NK-92 treated with Interleukin-12 subunit alpha and Interleukin-12 subunit beta, amount 100 ng/mL, for 24 hours (cell line): ENCODE results near the gene NBPF14.
"Not testable (repeated sequence)": the region's sequence is repeated elsewhere in the genome, so short reads cannot be mapped to it uniquely, and the experiment has no call there.

Experiments used
- DNase-seq: peaks from one replicate; lab custom pipeline; 2025; lab: John Stamatoyannopoulos, UW

The NBPF14 gene

GRCh38 chr1:148595911-148596310, at the start of gene NBPF14:
Gene NBPF14 (minus strand): TSS chr1:148596011. CDS start chr1:148595717, 294 bp downstream.
- not testable (repeated sequence) for DNase-seq

DNA sequence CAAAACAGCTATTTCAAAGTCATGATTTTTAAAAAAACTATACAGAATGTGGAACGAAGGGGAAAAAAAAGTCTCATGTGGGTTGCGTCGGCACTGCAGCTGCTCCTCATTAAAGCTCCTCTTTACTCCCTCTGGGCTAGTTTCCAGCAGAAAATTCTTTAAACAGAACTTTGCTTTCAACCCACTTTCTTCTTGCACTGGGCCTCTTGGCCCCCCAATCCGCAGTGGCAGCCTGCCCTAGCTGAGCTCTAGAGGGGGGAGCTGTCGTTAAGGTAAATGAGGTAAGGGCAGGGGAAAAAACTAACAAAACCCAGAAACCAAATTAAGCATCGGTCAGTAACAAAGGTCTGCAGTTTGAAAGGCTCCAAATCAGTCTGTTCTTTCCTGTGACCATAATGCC, 29.6 kb upstream of the NBPF14 start:
- DNase-seq: not testable (repeated sequence)

- not testable (repeated sequence) for DNase-seq
Observed at GRCh38 chr1:148618216-148618615, 22.4 kb upstream of the NBPF14 start.

GRCh38 chr1:148605266-148605665, 9.5 kb upstream of the NBPF14 start:
- not testable (repeated sequence) for DNase-seq

GRCh38 chr1:148595360-148595759, 451 bp downstream of the NBPF14 start:
- DNase-seq: not testable (repeated sequence)

DNA sequence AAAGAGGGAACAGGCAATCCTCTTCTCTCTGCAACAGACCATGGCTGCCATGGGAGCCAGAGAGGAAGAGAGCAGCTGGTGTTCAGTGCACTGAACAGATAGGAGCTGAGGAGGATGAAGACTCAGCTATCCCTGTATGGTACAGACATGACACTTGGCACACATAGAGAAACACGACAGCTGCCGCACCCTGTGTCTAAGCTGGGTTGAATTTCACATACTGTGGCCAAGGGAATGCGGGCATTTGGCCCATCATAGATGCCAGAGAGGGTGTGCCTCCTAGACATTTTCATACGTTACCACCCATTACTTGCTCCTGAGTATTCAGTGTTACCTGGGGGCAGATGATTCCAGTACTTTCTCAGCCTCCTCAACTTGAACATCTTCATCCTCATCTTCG, 4.7 kb downstream of the NBPF14 start:
- DNase-seq: not testable (repeated sequence)

DNA sequence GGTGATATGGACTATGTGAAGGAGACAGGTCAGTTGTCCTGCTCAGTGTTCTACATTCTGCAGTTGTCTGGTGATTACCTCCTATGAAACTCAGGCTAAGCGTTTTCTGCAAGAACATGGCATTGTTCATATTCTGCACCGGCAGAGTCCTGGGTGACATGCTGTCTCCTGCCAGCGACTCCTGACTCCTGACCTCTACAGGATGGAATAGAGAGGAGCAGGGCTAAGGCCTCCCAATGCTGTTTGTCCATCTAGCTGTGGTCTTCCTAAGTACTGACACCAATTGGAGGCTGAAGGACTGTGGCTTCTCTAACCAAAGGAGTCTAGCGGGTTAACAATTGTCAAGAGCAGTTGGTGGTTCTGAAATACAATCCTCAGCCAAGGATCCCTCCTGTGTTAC, 63.7 kb downstream of the NBPF14 start:
- not testable (repeated sequence) for DNase-seq

DNA sequence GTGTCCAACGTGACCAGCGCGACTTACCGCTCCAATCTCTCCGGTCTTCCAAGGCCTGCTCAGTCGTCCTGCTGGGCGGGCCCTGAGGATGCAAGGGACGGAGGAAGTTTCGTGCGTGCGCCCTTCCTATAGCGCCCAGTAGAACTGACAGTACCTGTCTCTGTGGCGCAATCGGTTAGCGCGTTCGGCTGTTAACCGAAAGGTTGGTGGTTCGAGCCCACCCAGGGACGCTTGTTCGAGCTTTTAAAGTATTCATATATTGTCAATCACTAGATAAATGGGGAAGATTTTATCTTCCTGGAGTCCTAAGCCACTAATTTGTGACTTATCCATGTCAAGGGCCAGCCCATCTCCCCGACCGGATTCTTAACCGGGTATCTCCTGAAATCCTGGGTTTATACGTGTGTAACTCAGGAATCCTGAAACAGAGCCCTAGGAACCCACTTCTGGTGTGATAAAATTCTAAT, 66.7 kb downstream of the NBPF14 start:
- not testable (repeated sequence) for DNase-seq

DNA sequence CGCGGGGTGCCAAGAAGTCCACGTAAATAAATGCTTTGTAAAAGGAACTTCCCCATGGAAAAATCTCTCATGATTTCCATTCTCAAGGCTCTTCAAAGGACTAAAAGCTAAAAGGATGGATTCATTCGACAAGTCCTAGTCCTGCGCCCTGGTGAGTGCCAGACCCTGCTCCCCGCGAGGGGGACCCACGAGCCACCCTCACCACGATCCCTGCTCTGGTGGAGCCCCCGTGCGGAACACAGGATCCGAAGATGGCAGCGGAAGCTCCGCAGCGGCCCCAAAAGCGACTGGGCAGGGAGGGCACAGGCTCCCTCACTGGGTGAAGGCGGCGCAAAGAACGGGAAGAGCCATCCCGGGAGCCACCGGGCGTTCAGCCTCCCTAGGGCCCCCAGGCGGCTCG, 67.2 kb downstream of the NBPF14 start:
- DNase-seq: not testable (repeated sequence)

GRCh38 chr1:148526587-148526986, 69.2 kb downstream of the NBPF14 start:
- DNase-seq: not testable (repeated sequence)

GRCh38 chr1:148523205-148524144, 72.3 kb downstream of the NBPF14 start:
- not testable (repeated sequence) for DNase-seq

DNA sequence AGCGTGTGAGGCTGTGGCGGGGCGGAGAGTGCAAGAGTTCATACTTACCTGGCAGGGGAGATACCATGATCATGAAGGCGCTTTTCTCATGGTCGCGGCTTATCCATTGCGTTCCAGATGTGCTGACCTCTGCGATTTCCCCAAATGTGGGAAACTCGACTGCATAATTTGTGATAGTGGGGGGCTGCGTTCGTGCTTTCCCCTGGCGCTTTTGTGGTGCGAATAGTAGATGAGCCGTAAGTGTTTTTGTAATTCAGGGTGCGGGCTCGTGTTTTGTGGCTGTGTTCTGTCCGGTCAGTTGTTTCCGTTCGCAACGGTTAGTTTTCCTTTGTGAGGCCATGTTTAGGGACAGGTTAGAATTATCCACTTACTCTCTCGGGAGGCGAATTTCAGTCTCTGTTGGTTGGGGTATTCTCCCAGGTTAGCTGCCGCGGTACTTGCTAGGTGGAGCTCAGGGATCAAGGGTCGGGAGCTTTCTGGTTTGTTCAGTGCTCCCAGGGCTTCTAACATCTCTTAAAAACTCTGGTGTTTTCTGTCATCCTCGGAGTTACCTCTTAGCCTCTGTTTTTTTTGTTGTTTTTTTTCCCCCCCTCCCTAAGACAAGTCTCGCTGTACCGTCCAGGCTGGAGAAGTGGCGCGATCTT, 73.1 kb downstream of the NBPF14 start:
- peak; percentile 86 for DNase-seq

- DNase-seq: peak; percentile 83
Observed at GRCh38 chr1:148522072-148522471, 73.7 kb downstream of the NBPF14 start.

GRCh38 chr1:148514310-148514709, 81.5 kb downstream of the NBPF14 start:
- not testable (repeated sequence) for DNase-seq

- DNase-seq: not testable (repeated sequence)
Observed at GRCh38 chr1:148512571-148513184, 83.1 kb downstream of the NBPF14 start.

GRCh38 chr1:148493933-148494332, 101.9 kb downstream of the NBPF14 start:
- DNase-seq: not testable (repeated sequence)

- not testable (repeated sequence) for DNase-seq
Observed at GRCh38 chr1:148483029-148483428, 112.8 kb downstream of the NBPF14 start, which contains the start of gene PPIAL4G. Gene PPIAL4G (minus strand): TSS chr1:148483302. CDS start chr1:148483252, 50 bp downstream.
